ENCODE results near the gene HBA1. TPM values are rescaled to one million over a fixed set of nuclear protein-coding genes. Genes with fewer than 3 reads are reported as not detected.

Gene HBA1
- total RNA-seq, 4 donors from 2014 or later: 48.4 to 135 (median 81.6) TPM; not detected in 1

- WGBS, 2 donors: 55 to 71% methylated on average over 7 of the region's 7 CpGs
- no peak overlapping the region for H3K27ac ChIP-seq
Observed at GRCh38 chr16:183005-183404, 6.5 kb downstream of the HBA1 start.

GRCh38 chr16:185213-185612, 8.7 kb downstream of the HBA1 start:
- DNase-seq (ENCODE audit: low spot score in 2 of 2): no peak
- Histone ChIP-seq H3K4me3 (no peak overlapping the region), H3K9me3 (no peaks in the 10 kb centered on the region), H3K27ac (no peak overlapping the region), H3K36me3 (peaks cover 2 to 48% (median 9%) of the 10 kb centered on the region in 3 donors), H3K27me3 (peaks cover 0 to 10% of the 10 kb centered on the region in 2 donors), H3K4me1 (peaks cover 0 to 15% (median 12%) of the 10 kb centered on the region in 4 donors)
- no peak for TF ChIP-seq POLR2A (IDR thresholded peaks at IDR 0.05)
- TF ChIP-seq CTCF (IDR thresholded peaks at IDR 0.05): no peak
- no peak for TF ChIP-seq EP300 (IDR thresholded peaks at IDR 0.05)
- 80 to 81% methylated on average over 13 of the region's 13 CpGs for WGBS, 2 donors

More at GRCh38 chr16:183005-183404, 6.5 kb downstream of the HBA1 start:
- no peak for DNase-seq (ENCODE audit: low spot score in 2 of 2)
- Histone ChIP-seq H3K4me3 (no peak overlapping the region), H3K9me3 (no peaks in the 10 kb centered on the region), H3K27me3 (peaks cover 0 to 32% of the 10 kb centered on the region in 2 donors), H3K4me1 (peaks cover 0 to 21% (median 14%) of the 10 kb centered on the region in 4 donors), H3K36me3 (peaks cover 0 to 26% (median 0%) of the 10 kb centered on the region in 3 donors)
- TF ChIP-seq EP300 (IDR thresholded peaks at IDR 0.05) (no peak), CTCF (IDR thresholded peaks at IDR 0.05) (no peak), POLR2A (IDR thresholded peaks at IDR 0.05) (no peak)

GRCh38 chr16:185691-186090, 9.2 kb downstream of the HBA1 start:
- H3K9me3 ChIP-seq: no peaks in the 10 kb centered on the region
- peaks cover 0 to 6% of the 10 kb centered on the region in 2 donors for H3K27me3 ChIP-seq
- no peak overlapping the region for H3K27ac ChIP-seq
- TF ChIP-seq EP300 (IDR thresholded peaks at IDR 0.05) (no peak), CTCF (IDR thresholded peaks at IDR 0.05) (no peak), POLR2A (IDR thresholded peaks at IDR 0.05) (no peak)
- peaks cover 0 to 10% (median 8%) of the 10 kb centered on the region in 4 donors for H3K4me1 ChIP-seq
- WGBS, 2 donors: 77 to 85% methylated on average over 6 to 9 of the region's 11 CpGs
- H3K4me3 ChIP-seq: no peak overlapping the region
- no peak for DNase-seq (ENCODE audit: low spot score in 2 of 2)
- H3K36me3 ChIP-seq: peaks cover 2 to 52% (median 9%) of the 10 kb centered on the region in 3 donors

GRCh38 chr16:187330-187729, 10.8 kb downstream of the HBA1 start:
- H3K27ac ChIP-seq: no peak overlapping the region
- H3K4me1 ChIP-seq: no peaks in the 10 kb centered on the region
- no peaks in the 10 kb centered on the region for H3K27me3 ChIP-seq
- peaks cover 5 to 69% (median 15%) of the 10 kb centered on the region in 3 donors for H3K36me3 ChIP-seq
- no peaks in the 10 kb centered on the region for H3K9me3 ChIP-seq
- DNase-seq (ENCODE audit: low spot score in 2 of 2): no peak
- WGBS, 2 donors: 93 to 94% methylated on average over 8 of the region's 8 CpGs
- TF ChIP-seq EP300 (IDR thresholded peaks at IDR 0.05): no peak
- no peak for TF ChIP-seq POLR2A (IDR thresholded peaks at IDR 0.05)
- TF ChIP-seq CTCF (IDR thresholded peaks at IDR 0.05): no peak
- no peak overlapping the region for H3K4me3 ChIP-seq

GRCh38 chr16:188674-189073, 12.2 kb downstream of the HBA1 start:
- H3K9me3 ChIP-seq: no peaks in the 10 kb centered on the region
- H3K4me3 ChIP-seq: no peak overlapping the region
- TF ChIP-seq POLR2A (IDR thresholded peaks at IDR 0.05) (no peak), EP300 (IDR thresholded peaks at IDR 0.05) (no peak), CTCF (IDR thresholded peaks at IDR 0.05) (no peak)
- no peaks in the 10 kb centered on the region for H3K4me1 ChIP-seq
- DNase-seq (ENCODE audit: low spot score in 2 of 2): no peak
- H3K27me3 ChIP-seq: no peaks in the 10 kb centered on the region
- 73 to 81% methylated on average over 8 of the region's 8 CpGs for WGBS, 2 donors
- peaks cover 5 to 82% (median 24%) of the 10 kb centered on the region in 3 donors for H3K36me3 ChIP-seq
- no peak overlapping the region for H3K27ac ChIP-seq

All from tibial nerve (tissue), 4 donors.